NCI-H1436 treated with DMSO at 0.1 percent for 48 hours (cell line): ENCODE measurements around the gene SH3PXD2B.

Source experiments
- DNase-seq: peaks from one replicate; lab custom pipeline; 2025; lab: John Stamatoyannopoulos, UW

SH3PXD2B gene

GRCh38 chr5:172436879-172437369, 17.4 kb downstream of the SH3PXD2B start:
- no peak for DNase-seq

- no peak for DNase-seq
Measured at GRCh38 chr5:172436078-172436878, 18.0 kb downstream of the SH3PXD2B start.

GRCh38 chr5:172435362-172436077, 18.8 kb downstream of the SH3PXD2B start:
- no peak for DNase-seq

- DNase-seq = no peak
Measured at GRCh38 chr5:172434251-172434650, 20.1 kb downstream of the SH3PXD2B start.

- no peak for DNase-seq
Measured at GRCh38 chr5:172433513-172433912, 20.8 kb downstream of the SH3PXD2B start.

GRCh38 chr5:172433071-172433470, 21.3 kb downstream of the SH3PXD2B start:
- DNase-seq = no peak

- no peak for DNase-seq
Measured at GRCh38 chr5:172430354-172430753, 24.0 kb downstream of the SH3PXD2B start.

- no peak for DNase-seq
Measured at GRCh38 chr5:172429201-172429940, 25.0 kb downstream of the SH3PXD2B start.

GRCh38 chr5:172428224-172429166, 25.8 kb downstream of the SH3PXD2B start:
- no peak for DNase-seq

- no peak for DNase-seq
Measured at GRCh38 chr5:172427202-172427601, 27.1 kb downstream of the SH3PXD2B start.

- no peak for DNase-seq
Measured at GRCh38 chr5:172426086-172426485, 28.2 kb downstream of the SH3PXD2B start.

GRCh38 chr5:172425402-172425801, 28.9 kb downstream of the SH3PXD2B start:
- DNase-seq = no peak

GRCh38 chr5:172424808-172425207, 29.5 kb downstream of the SH3PXD2B start:
- DNase-seq = no peak

- no peak for DNase-seq
Measured at GRCh38 chr5:172424111-172424490, 30.2 kb downstream of the SH3PXD2B start.

- DNase-seq = no peak
Measured at GRCh38 chr5:172423379-172424110, 30.8 kb downstream of the SH3PXD2B start.

GRCh38 chr5:172422255-172422654, 32.1 kb downstream of the SH3PXD2B start:
- no peak for DNase-seq

GRCh38 chr5:172421020-172421419, 33.3 kb downstream of the SH3PXD2B start:
- DNase-seq = no peak

GRCh38 chr5:172420235-172420939, 33.9 kb downstream of the SH3PXD2B start:
- no peak for DNase-seq

- no peak for DNase-seq
Measured at GRCh38 chr5:172418862-172419814, 35.2 kb downstream of the SH3PXD2B start.
